GM19468 (cell line): ENCODE measurements around the gene OR2T11.
"Not testable (repeated sequence)": the region's sequence is repeated elsewhere in the genome, so short reads cannot be mapped to it uniquely, and the experiment has no call there.

ENCODE experiments used
- ATAC-seq: cut with Tn5 transposase; IDR thresholded peaks from one replicate; pipeline ENCODE4 v1.9.1; 2021; ENCODE audit warnings: mild to moderate bottlenecking, moderate library complexity, moderate number of reproducible peaks; ENCODE audit not compliant: unreplicated experiment; ENCODE audit errors: extremely low read depth

The OR2T11 gene

GRCh38 chr1:248634991-248635390 is at the start of gene OR2T11:
Gene OR2T11, minus strand, starts transcription at chr1:248635091. Its CDS starts 7,963 bp downstream, at chr1:248627128.
- not testable (repeated sequence) for ATAC-seq

- no peak for ATAC-seq
These were observed 46.8 kb upstream of the OR2T11 start for GRCh38 chr1:248681651-248682050.

- no peak for ATAC-seq
These were observed 35.1 kb upstream of the OR2T11 start for GRCh38 chr1:248670003-248670402.

GRCh38 chr1:248663453-248664328 is 28.8 kb upstream of the OR2T11 start:
- ATAC-seq: peak; percentile 96

- not testable (repeated sequence) for ATAC-seq
These were observed 21.9 kb upstream of the OR2T11 start for GRCh38 chr1:248656797-248657196.

GRCh38 chr1:248655354-248655753 is 20.5 kb upstream of the OR2T11 start, which contains the start of gene OR2T27:
Gene OR2T27, minus strand, starts transcription at chr1:248655528. Its CDS starts 4,644 bp downstream, at chr1:248650884.
- ATAC-seq: not testable (repeated sequence)

GRCh38 chr1:248648770-248649536 is 14.1 kb upstream of the OR2T11 start:
- ATAC-seq: not testable (repeated sequence)

- not testable (repeated sequence) for ATAC-seq
These were observed 10.3 kb upstream of the OR2T11 start, which contains the start of gene OR2T35 for GRCh38 chr1:248645178-248645577. Gene OR2T35, minus strand, starts transcription at chr1:248645278. Its CDS starts 6,020 bp downstream, at chr1:248639258.

GRCh38 chr1:248642971-248643651 is 8.2 kb upstream of the OR2T11 start:
- ATAC-seq: peak; percentile 60

- ATAC-seq: not testable (repeated sequence)
These were observed 6.7 kb upstream of the OR2T11 start for GRCh38 chr1:248641583-248641982.

GRCh38 chr1:248640906-248641305 is 6.0 kb upstream of the OR2T11 start:
- not testable (repeated sequence) for ATAC-seq

- peak; percentile 18 for ATAC-seq
These were observed 4.8 kb upstream of the OR2T11 start for GRCh38 chr1:248639652-248640051.

GRCh38 chr1:248636612-248637011 is 1.7 kb upstream of the OR2T11 start:
- ATAC-seq: not testable (repeated sequence)

GRCh38 chr1:248631354-248632008 is 3.4 kb downstream of the OR2T11 start:
- ATAC-seq: no peak

GRCh38 chr1:248630551-248630950 is 4.3 kb downstream of the OR2T11 start:
- no peak for ATAC-seq

GRCh38 chr1:248627971-248628844 is 6.7 kb downstream of the OR2T11 start:
- peak; percentile 54 for ATAC-seq

- ATAC-seq: no peak
These were observed 8.9 kb downstream of the OR2T11 start for GRCh38 chr1:248625971-248626370.

GRCh38 chr1:248625166-248625565 is 9.7 kb downstream of the OR2T11 start:
- ATAC-seq: no peak

GRCh38 chr1:248622570-248623001 is 12.3 kb downstream of the OR2T11 start:
- ATAC-seq: peak; percentile 89
